Measurements from ENCODE around the gene MCAT. TPM values are rescaled to one million over a fixed set of nuclear protein-coding genes. Genes with fewer than 3 reads are reported as not detected.

The MCAT gene
- total and polyA plus RNA-seq, 11 donors, result 13.4 to 32.6 (median 15.7) TPM

- Histone ChIP-seq H3K27me3 (no peaks in the 10 kb centered on the region), H3K4me3 (no peak overlapping the region), H3K4me1 (peaks cover 0 to 46% (median 23%) of the 10 kb centered on the region in 12 donors), H3K36me3 (peaks cover 0 to 45% (median 15%) of the 10 kb centered on the region in 9 donors), H3K27ac (no peak overlapping the region), H3K9me3 (no peaks in the 10 kb centered on the region)
- ATAC-seq (no peak), DNase-seq (no peak)
- intact Hi-C loops (cut with DNase I), result no loop called here
- no peak for TF ChIP-seq CTCF (IDR thresholded peaks at IDR 0.05)
- TF ChIP-seq POLR2A (IDR thresholded peaks at IDR 0.05), result no peak
- 82 to 95% (median 88%) methylated on average over 6 to 8 of the region's 8 CpGs for WGBS, 4 donors
Observed at GRCh38 chr22:43160497-43161126, 17.4 kb upstream of the MCAT start.

DNA sequence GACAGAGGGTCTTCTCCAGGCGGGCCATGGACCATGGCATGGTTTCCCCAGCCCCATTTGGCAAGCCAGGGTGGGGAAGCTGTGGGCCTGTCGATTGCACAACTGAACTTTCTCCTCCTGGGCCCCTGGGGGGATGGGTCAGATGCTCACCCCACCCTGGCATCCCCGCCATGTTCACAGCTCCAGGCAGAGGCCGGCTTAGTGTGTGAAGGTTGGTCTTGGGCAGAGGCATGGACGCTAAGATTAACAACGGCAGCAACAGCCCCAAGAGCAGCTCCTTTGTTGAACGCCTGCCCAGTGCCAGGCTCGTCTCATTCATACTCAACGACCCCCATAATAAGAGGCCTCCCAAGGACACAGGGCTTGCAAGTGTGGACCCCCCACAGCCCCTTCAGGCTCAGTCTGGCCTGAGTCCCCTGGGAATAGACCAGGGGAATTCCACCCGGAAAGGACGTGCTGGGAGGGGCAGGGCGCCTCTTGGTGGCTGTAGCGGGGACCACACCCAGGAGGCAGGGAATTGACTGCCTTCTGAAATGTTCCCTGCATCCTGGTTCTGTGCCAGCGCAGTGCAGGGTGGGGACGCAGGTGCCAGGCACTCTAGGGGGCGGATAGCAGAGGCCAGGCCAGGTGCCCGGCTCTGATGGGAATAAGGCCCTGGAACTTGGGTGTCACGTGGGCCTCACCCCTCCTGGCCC is 16.4 kb upstream of the MCAT start:
- H3K4me3 ChIP-seq, result no peak overlapping the region
- no peaks in the 10 kb centered on the region for H3K9me3 ChIP-seq
- WGBS, 4 donors, result 62 to 67% (median 64%) methylated on average over 11 to 18 of the region's 18 CpGs
- no peak for TF ChIP-seq POLR2A (IDR thresholded peaks at IDR 0.05)
- peak in 5 of 12 donors; percentile 5 to 27 (median 23) for TF ChIP-seq CTCF (IDR thresholded peaks at IDR 0.05)
- H3K36me3 ChIP-seq, result peaks cover 0 to 52% (median 15%) of the 10 kb centered on the region in 9 donors
- peaks cover 0 to 46% (median 19%) of the 10 kb centered on the region in 12 donors for H3K4me1 ChIP-seq
- intact Hi-C loops (cut with DNase I), result no loop called here
- no peak overlapping the region for H3K27ac ChIP-seq
- no peaks in the 10 kb centered on the region for H3K27me3 ChIP-seq
- DNase-seq (no peak), ATAC-seq (peak in 1 of 4 donors; percentile 3)

DNA sequence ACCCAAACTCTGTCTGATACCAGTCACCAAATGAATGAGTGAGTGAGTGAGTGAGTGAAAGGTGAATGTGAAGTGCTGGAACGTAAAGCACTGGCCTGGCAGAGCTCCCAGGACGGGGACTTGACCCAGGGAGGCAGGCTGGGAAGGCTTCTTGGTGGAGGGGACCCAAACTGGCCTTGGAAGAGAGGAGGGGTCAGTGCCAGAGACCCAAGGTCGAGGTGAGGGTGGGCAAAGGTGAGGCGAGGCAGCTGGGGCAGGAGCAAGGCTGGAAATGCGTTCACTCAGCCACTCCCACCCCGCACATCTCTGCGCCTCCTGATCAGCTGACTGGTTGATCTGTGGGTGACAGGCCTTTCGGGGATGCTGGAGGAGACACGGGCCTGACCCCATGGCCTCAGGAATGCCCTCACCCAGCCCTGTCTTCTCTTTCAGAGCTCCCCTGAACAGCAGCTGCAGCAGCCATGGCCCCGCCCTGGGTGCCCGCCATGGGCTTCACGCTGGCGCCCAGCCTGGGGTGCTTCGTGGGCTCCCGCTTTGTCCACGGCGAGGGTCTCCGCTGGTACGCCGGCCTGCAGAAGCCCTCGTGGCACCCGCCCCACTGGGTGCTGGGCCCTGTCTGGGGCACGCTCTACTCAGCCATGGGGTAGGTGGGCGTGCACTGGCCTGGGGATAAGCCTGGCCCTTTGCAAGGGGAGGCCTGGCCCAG is 15.7 kb upstream of the MCAT start:
- Histone ChIP-seq H3K4me3 (no peak overlapping the region), H3K4me1 (peaks cover 0 to 45% (median 15%) of the 10 kb centered on the region in 12 donors), H3K9me3 (no peaks in the 10 kb centered on the region), H3K36me3 (peaks cover 0 to 52% (median 15%) of the 10 kb centered on the region in 9 donors), H3K27ac (no peak overlapping the region), H3K27me3 (no peaks in the 10 kb centered on the region)
- ATAC-seq (peak in 1 of 4 donors; percentile 2), DNase-seq (no peak)
- TF ChIP-seq CTCF (IDR thresholded peaks at IDR 0.05), result no peak
- no peak for TF ChIP-seq POLR2A (IDR thresholded peaks at IDR 0.05)
- WGBS, 4 donors, result 84 to 92% (median 88%) methylated on average over 8 to 24 of the region's 24 CpGs
- intact Hi-C loops (cut with DNase I), result no loop called here
